Stimulated activated effector memory CD8-positive, alpha-beta T cell treated with anti-CD3 and anti-CD28 coated beads, Interleukin-12 subunit alpha, Interleukin-12 subunit beta, amount 100 ng/mL, for 72 hours (primary cell): ENCODE measurements around the gene HCRTR2.
"Not testable (repeated sequence)": the region's sequence is repeated elsewhere in the genome, so short reads cannot be mapped to it uniquely, and the experiment has no call there.

Source experiments
- ATAC-seq: fragments of 150-1000 bp; cut with Tn5 transposase; 2 replicates; pipeline ENCODE4 v1.10.0; 2021
- DNase-seq, 2 donors: peaks; one replicate each; pipeline ENCODE4 v3.0.0; 2021 to 2022; ENCODE audit warnings: low spot score in 2 of 2
- H3K27ac Mint-ChIP-seq: one replicate; pipeline ENCODE4 v1.8.0; 2022; ENCODE audit warnings: mild to moderate bottlenecking, mixed read lengths
- H3K36me3 Mint-ChIP-seq: one replicate; pipeline ENCODE4 v1.8.0; 2022; ENCODE audit warnings: mild to moderate bottlenecking, mixed read lengths
- H3K4me1 Mint-ChIP-seq: one replicate; pipeline ENCODE4 v1.8.0; 2022; ENCODE audit warnings: mixed read lengths
- H3K4me3 Mint-ChIP-seq: one replicate; pipeline ENCODE4 v1.8.0; 2022; ENCODE audit warnings: mild to moderate bottlenecking, mixed read lengths
- H3K9me3 Mint-ChIP-seq: one replicate; pipeline ENCODE4 v1.8.0; 2022; ENCODE audit warnings: mixed read lengths

Gene HCRTR2

DNA sequence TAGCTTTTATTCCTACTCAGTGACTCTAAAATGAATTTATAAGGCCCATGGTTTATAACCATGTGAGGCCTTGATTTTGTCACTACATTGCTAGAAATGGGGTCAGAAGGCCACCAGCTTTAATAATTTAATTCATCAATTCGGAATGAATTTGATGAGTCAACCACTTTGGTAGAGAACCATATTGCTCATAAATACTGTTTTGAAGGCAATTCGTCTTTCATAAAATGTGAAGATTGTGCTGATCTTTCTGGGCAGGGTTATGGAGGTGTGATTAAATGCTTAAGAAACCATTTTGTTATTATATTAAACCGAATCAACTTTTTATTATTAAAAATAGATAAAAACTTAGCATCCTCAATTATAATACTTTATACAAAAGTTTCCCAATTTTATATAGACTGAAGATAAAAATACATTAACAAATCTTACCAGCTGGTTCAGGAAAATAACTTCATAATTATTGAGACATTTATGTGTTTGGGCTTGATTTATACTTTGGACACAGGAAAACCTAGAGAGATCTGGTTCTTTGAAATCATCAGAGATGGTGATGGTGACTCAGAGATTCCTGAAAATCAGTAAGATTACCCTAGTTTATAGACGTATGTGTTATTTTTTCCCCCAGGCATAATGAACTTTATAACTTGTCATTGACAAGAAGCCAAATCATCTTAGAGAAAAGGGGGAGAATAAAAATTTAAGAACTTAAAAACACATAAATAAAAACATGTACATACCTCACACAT lies 10.6 kb downstream of the HCRTR2 start:
- DNase-seq (no peak), ATAC-seq (no peak)
- peaks cover 9% of the 10 kb centered on the region for H3K9me3 Mint-ChIP-seq
- H3K36me3 Mint-ChIP-seq, result no peaks in the 10 kb centered on the region
- H3K4me1 Mint-ChIP-seq, result no peaks in the 10 kb centered on the region
- H3K27ac Mint-ChIP-seq, result no peak overlapping the region
- no peak overlapping the region for H3K4me3 Mint-ChIP-seq

DNA sequence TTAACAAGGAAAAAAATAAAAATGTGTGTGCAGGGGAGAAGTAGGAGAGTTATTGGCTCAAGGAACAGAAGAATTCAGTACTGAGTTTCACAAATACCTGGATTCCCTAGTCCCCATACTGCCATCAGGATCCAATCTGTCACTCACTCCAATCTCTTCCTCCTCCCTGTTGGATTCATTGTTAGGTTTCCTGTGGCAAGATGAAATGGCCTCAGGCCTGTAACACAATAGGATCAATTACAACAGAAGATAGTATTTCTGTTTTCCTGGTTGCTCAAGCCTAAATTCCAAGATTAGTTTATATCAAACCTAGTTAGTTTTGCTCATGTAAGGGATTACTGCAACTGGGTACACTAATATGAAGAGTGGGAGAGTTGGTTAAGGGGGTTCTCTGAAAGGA lies 24.4 kb downstream of the HCRTR2 start:
- DNase-seq (no peak), ATAC-seq (no peak)
- Mint-ChIP-seq H3K4me1 (no peaks in the 10 kb centered on the region), H3K9me3 (peaks cover 12% of the 10 kb centered on the region), H3K4me3 (no peak overlapping the region), H3K27ac (no peak overlapping the region), H3K36me3 (no peaks in the 10 kb centered on the region)

DNA sequence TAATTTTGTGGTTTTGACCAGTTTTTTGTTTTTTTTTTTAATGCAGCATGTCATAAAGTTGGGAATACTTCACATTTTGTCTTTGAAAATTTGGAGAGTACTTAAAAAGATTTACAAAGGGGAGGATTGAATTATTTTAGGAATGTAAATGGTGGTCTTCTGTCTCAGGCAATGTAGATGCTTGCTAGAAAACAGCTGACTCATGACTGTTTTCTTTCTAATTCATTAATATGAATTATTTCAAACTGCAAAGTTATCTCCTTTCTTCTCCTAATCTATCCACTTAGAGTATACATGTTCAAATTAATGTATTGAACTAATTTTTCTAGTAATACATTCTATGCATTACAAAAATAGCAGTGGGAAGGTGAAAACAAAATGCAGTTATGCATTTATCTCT lies 24.9 kb downstream of the HCRTR2 start:
- ATAC-seq (no peak), DNase-seq (no peak)
- no peaks in the 10 kb centered on the region for H3K36me3 Mint-ChIP-seq
- no peaks in the 10 kb centered on the region for H3K4me1 Mint-ChIP-seq
- peaks cover 14% of the 10 kb centered on the region for H3K9me3 Mint-ChIP-seq
- no peak overlapping the region for H3K27ac Mint-ChIP-seq
- no peak overlapping the region for H3K4me3 Mint-ChIP-seq

DNA sequence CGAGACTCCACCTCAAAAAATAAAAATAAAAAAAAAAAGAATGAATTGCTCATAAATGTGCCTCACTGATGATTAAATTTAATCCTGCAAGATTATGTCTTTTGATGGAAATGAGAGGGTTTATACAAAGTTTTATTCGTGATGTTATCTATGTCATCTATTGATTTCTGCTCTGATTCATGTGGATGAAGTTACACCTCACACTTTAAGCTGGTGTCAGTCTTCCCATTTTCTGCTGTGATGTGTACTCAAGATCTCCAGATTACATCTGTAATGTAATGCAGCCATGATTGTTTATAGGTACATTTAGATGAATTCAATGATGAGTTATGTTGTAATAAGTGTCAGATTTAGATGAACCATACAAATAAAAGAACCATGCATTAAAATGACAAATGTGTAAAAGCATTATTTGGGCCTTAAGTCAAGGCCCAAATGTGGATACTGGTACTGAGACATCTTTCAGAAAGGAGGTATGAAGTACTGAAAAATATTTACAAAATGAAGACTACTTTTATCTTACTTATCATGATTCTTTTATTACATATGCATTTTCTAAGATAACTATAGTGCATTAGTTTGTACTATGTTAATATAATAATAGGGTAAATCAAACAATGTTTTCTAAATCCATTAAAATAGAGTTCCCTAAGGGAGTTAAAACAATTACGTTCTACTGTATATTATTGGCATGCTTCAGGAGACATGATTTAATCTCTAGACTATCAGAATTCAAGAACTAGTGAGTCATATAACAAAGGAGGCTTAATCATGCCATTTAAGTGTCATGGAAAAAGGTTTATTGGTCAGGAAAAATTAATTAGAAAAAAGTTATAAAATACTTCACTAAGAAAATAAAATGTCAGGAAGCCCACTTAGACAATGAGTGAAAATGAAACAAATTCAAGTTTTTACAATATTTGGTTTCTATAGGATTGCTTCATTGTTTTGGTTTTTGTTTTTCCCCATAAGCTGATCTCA lies 34.5 kb downstream of the HCRTR2 start:
- no peak overlapping the region for H3K27ac Mint-ChIP-seq
- ATAC-seq (no peak), DNase-seq (no peak)
- no peak overlapping the region for H3K4me3 Mint-ChIP-seq
- no peaks in the 10 kb centered on the region for H3K36me3 Mint-ChIP-seq
- H3K9me3 Mint-ChIP-seq, result peaks cover 12% of the 10 kb centered on the region
- H3K4me1 Mint-ChIP-seq, result no peaks in the 10 kb centered on the region

DNA sequence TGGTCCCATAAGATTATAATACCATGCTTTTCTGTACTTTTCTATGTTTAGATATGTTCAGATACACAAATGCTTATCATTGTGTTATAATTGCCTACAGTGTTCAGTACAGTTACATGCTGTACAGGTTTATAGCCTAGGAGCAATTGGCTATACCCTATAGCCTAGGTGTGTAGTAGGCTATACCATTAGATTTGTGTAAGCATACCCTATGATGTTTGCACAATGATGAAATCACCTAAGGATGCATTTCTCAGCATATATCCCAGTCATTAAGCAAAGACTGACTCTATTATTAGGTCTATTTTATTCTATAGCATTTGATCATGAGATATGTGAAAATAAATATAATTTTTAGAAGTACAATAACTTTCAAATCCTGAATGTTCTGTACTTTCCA lies 36.6 kb downstream of the HCRTR2 start:
- peaks cover 4% of the 10 kb centered on the region for H3K9me3 Mint-ChIP-seq
- no peak overlapping the region for H3K27ac Mint-ChIP-seq
- H3K36me3 Mint-ChIP-seq, result no peaks in the 10 kb centered on the region
- H3K4me1 Mint-ChIP-seq, result no peaks in the 10 kb centered on the region
- ATAC-seq (no peak), DNase-seq (no peak)
- no peak overlapping the region for H3K4me3 Mint-ChIP-seq

DNA sequence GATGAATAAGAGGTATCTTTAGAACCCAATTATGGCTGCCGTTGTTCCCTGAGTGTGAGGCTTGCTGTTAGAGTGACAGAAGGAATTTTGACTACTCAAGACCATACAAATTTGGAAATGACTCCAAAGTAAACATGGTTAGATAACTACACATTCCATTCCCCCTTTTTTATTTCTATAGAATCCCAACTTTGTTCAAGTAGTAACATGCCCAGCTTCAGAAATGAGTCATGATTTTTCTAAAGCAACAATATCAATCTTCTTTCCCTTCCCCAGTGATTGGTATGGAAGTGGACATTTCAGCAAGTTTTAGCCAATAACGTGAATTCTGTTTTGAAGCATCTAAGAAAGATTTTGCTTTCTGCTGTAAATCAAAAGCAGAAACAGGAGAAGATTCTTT lies 37.8 kb downstream of the HCRTR2 start:
- no peaks in the 10 kb centered on the region for H3K36me3 Mint-ChIP-seq
- no peak for DNase-seq
- H3K27ac Mint-ChIP-seq, result no peak overlapping the region
- H3K4me1 Mint-ChIP-seq, result no peaks in the 10 kb centered on the region
- ATAC-seq, result no peak
- H3K4me3 Mint-ChIP-seq, result no peak overlapping the region
- H3K9me3 Mint-ChIP-seq, result peaks cover 6% of the 10 kb centered on the region

DNA sequence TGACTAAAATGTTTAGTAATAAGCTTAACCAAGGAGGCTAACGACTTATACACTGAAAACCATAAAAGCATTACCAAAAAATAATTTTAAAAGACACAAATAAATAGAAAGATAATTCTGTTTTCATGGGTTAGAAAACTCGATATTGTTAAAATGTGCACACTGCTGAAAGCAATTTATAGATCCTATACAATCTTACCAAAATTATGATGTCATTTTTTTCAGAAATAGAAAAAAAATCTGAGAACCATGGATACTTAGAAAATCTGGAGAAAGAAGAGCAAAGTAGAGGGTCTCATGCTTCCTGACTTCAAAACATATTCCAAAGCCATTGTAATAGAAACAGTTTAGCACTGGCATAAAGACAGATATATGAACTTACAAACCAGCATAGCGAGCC lies 46.6 kb downstream of the HCRTR2 start:
- Mint-ChIP-seq H3K4me1 (no peaks in the 10 kb centered on the region), H3K27ac (no peak overlapping the region), H3K36me3 (no peaks in the 10 kb centered on the region), H3K9me3 (peaks cover 5% of the 10 kb centered on the region), H3K4me3 (no peak overlapping the region)
- no peak for ATAC-seq
- DNase-seq, result no peak

DNA sequence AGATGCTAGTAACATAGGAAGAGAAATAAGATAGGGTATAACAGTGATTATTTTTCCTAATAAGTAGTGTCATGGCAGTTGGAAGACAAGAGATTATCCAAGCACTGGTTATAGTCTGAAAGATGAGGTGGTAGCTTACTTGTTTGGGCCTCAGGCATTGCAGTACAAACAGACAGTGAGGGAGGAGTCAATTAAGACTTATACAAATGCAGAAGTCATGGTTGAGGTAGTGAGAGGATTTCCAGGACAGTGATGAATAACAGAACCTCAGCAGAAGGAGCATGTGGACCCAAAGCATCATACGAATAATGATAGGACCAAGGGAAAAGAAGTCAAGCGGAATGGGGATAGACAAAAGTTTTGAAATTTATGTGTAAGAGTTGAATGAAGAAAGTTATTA lies 53.5 kb downstream of the HCRTR2 start:
- Mint-ChIP-seq H3K4me1 (no peaks in the 10 kb centered on the region), H3K27ac (no peak overlapping the region), H3K9me3 (peaks cover 11% of the 10 kb centered on the region), H3K36me3 (no peaks in the 10 kb centered on the region), H3K4me3 (no peak overlapping the region)
- ATAC-seq (no peak), DNase-seq (no peak)

DNA sequence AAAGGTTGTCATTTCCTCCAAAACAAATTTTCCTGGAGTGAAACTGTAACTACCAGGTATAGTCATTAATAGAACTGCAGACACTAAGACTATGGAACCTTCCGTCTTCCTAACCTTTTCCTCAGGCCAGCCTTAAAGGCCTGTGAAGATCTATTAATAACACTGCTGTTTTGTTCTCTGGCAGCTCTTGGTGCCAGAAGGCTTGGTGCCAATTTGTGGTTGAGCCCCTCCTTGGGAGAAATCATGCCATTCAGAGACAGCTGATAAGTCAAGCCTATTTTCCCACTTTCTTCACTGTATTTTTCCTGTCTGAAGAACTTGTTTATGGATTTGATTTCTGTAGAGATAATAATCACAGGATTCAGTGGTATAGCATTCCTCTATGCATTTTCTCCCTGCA lies 64.8 kb downstream of the HCRTR2 start:
- ATAC-seq, result no peak
- H3K27ac Mint-ChIP-seq, result no peak overlapping the region
- no peak for DNase-seq
- peaks cover 15% of the 10 kb centered on the region for H3K9me3 Mint-ChIP-seq
- no peak overlapping the region for H3K4me3 Mint-ChIP-seq
- no peaks in the 10 kb centered on the region for H3K36me3 Mint-ChIP-seq
- no peaks in the 10 kb centered on the region for H3K4me1 Mint-ChIP-seq

DNA sequence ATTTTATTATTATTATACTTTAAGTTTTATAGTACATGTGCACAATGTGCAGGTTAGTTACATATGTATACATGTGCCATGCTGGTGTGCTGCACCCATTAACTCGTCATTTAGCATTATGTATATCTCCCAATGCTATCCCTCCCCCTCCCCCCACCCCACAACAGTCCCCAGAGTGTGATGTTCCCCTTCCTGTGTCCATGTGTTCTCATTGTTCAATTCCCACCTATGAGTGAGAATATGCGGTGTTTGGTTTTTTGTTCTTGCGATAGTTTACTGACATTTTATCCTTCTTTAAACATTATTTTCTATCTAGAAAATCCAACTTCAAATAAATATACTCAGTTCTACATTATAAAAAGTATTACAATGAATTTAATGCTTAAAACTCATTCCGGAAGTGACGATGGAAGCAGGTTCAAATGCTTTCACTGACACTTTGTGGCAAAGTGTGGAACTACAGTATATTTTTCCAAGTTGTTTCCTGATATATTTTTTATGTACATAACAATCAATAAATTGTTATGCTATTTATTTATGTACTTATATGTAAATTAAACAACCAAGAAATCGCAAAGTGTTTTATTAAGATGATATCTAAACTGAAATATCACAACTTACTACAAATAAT lies 66.8 kb downstream of the HCRTR2 start:
- H3K4me1 Mint-ChIP-seq, H3K36me3 Mint-ChIP-seq, H3K27ac Mint-ChIP-seq, ATAC-seq, DNase-seq, H3K4me3 Mint-ChIP-seq: not testable (repeated sequence)
- H3K9me3 Mint-ChIP-seq, result peaks cover 16% of the 10 kb centered on the region

DNA sequence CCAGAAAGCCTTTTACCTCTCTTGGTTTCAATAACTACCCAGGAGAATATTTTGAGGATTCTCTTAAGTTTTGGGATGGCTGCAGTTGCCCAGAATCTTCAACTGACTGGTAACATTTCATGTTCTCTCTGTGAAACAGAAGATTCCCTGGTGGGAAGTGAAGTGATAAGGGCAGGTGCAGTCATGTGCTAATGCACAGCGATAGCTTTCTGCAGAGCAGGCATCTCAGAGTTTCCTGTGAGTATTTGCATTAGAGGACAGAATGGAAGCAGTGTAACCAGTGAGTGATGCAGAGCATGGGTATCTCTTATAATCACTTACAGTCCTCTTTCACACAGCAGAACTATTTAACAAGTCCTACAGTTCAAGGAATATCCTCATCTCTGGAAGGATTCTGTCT lies 76.1 kb downstream of the HCRTR2 start:
- Mint-ChIP-seq H3K9me3 (peaks cover 12% of the 10 kb centered on the region), H3K36me3 (no peaks in the 10 kb centered on the region), H3K4me1 (no peaks in the 10 kb centered on the region), H3K27ac (no peak overlapping the region), H3K4me3 (no peak overlapping the region)
- DNase-seq (no peak), ATAC-seq (no peak)

DNA sequence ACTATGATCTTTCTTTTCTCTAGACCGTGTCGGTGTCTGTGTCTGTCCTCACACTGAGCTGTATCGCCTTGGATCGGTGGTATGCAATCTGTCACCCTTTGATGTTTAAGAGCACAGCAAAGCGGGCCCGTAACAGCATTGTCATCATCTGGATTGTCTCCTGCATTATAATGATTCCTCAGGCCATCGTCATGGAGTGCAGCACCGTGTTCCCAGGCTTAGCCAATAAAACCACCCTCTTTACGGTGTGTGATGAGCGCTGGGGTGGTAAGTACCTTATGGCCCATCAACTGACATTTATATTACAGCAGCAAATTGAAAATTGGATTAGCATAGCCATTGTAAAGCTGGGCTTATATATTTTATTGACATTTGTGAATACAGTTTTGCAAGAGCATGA lies 80.8 kb downstream of the HCRTR2 start:
- H3K4me3 Mint-ChIP-seq, result no peak overlapping the region
- DNase-seq (no peak), ATAC-seq (no peak)
- no peaks in the 10 kb centered on the region for H3K4me1 Mint-ChIP-seq
- H3K9me3 Mint-ChIP-seq, result peaks cover 5% of the 10 kb centered on the region
- no peak overlapping the region for H3K27ac Mint-ChIP-seq
- no peaks in the 10 kb centered on the region for H3K36me3 Mint-ChIP-seq

DNA sequence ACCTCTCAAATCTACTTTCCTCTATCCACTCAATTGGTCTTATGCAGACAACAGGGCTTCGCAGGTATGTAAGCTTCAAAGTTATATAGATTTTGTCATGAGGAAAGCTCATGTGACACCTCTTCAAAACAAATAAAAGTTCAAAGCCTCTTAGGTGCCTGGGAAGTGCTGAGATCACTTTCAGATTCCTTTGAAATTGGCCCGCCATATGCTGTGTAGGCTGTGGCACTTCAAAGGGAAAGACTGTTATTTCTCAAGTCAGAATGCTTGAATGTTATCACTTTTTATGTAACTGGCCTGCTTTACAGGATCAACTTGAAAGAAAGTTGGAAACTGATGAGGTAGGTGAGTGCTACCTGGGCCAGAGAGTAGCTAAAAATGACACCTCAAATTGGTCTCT lies 85.9 kb downstream of the HCRTR2 start:
- Mint-ChIP-seq H3K9me3 (peaks cover 8% of the 10 kb centered on the region), H3K27ac (no peak overlapping the region), H3K4me1 (no peaks in the 10 kb centered on the region), H3K4me3 (no peak overlapping the region), H3K36me3 (no peaks in the 10 kb centered on the region)
- ATAC-seq, result no peak
- DNase-seq, result no peak

DNA sequence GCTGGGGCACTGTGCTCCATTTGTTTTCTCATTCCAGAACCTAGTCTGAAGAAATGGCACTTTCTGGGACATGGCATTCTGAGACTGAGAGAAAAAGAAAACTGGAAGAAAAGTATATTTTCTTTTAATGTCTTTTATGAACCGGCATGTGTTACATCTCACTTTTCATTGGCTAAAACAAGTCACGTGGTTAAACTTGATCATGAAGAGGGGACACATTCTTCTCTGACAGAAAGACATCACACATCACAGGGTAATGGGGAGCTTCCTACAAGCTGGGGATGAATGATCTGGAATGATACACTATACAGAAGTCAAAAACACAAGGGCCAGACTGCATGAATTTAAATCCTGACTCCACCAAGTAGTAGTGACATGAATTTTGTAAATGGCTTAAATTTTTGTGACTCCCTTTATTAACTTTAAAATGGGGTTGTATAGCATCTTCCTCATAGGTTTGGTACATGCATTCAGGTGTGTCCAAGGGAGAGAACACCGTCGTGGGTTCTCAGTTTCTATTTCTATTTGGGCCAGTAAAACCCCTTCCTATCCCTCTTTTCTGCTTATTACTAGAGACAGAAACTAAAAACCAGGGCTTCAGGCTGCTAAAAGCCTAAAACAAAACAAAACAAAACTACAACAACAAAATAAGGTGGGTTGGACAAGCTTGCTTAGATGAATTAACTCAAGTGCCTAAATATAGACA lies 91.2 kb downstream of the HCRTR2 start:
- peaks cover 14% of the 10 kb centered on the region for H3K9me3 Mint-ChIP-seq
- DNase-seq, result no peak
- H3K27ac Mint-ChIP-seq, result no peak overlapping the region
- no peak overlapping the region for H3K4me3 Mint-ChIP-seq
- H3K36me3 Mint-ChIP-seq, result no peaks in the 10 kb centered on the region
- ATAC-seq, result no peak
- no peaks in the 10 kb centered on the region for H3K4me1 Mint-ChIP-seq

DNA sequence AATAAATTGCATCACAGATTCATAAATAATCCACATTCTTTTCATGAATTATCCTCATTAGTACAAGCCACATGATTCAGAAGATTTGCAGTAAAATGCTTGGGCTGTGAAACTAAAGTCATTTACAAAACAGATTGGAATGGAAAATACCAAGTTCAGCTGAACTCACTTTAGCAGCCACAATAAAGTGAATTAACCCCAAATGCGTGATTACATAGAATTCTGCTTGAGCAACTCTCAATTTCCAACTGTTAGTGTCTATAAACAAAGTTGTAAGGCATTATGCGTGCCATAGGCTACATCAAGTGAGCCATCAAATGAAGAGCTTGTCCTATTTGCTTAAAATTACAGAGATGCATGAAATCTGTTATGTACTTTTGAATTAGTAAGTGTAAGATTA lies 92.6 kb downstream of the HCRTR2 start:
- peaks cover 9% of the 10 kb centered on the region for H3K9me3 Mint-ChIP-seq
- no peaks in the 10 kb centered on the region for H3K4me1 Mint-ChIP-seq
- no peak for ATAC-seq
- H3K27ac Mint-ChIP-seq, result no peak overlapping the region
- DNase-seq, result no peak
- no peak overlapping the region for H3K4me3 Mint-ChIP-seq
- H3K36me3 Mint-ChIP-seq, result no peaks in the 10 kb centered on the region
